Heart left ventricle (tissue), 16 donors: ENCODE measurements around the gene ZC3H10. TPM values are rescaled to one million over a fixed set of nuclear protein-coding genes. Genes with fewer than 3 reads are reported as not detected.
A peak's percentile ranks its signal among the peaks of the same experiment; 100 is the strongest.

Source experiments
- ATAC-seq, 4 donors: fragments of 200-7000 bp; cut with Tn5 transposase; one replicate each; pipeline ENCODE4 v1.9.1; 2020 to 2022; ENCODE audit warnings: moderate library complexity in 4 of 4, mild to moderate bottlenecking in 3 of 4, moderate number of reproducible peaks in 1 of 4
- DNase-seq, 5 donors: peaks; one replicate each; pipeline ENCODE4 v3.0.0-alpha.2; 2020
- H3K27ac ChIP-seq, 12 donors: fragments of 200-600 bp; sonication (generic) in 4 of 12; one replicate each; pipeline versions ENCODE4 v1.5.0 to v1.8.0; 2016 to 2022; ENCODE audit warnings: mild to moderate bottlenecking in 2 of 12
- H3K27me3 ChIP-seq, 9 donors: fragments of 200-600 bp; sonication (generic) in 2 of 9; one replicate each; pipeline versions ENCODE4 v1.5.1 to v1.8.0; 2016 to 2022; ENCODE audit warnings: mild to moderate bottlenecking in 3 of 9
- H3K36me3 ChIP-seq, 9 donors: fragments of 200-600 bp; sonication (generic) in 2 of 9; one replicate each; pipeline versions ENCODE4 v1.5.0 to v1.8.0; 2018 to 2022; ENCODE audit warnings: mild to moderate bottlenecking in 2 of 9
- H3K4me1 ChIP-seq, 12 donors: fragments of 200-600 bp; sonication (generic) in 4 of 12; one replicate each; pipeline versions ENCODE4 v1.5.0 to v1.8.0; 2016 to 2022; ENCODE audit warnings: mild to moderate bottlenecking in 3 of 12
- H3K4me3 ChIP-seq, 12 donors: fragments of 200-600 bp; sonication (generic) in 4 of 12; one replicate each; pipeline versions ENCODE4 v1.5.0 to v1.8.0; 2017 to 2022; ENCODE audit warnings: mild to moderate bottlenecking in 9 of 12, moderate library complexity in 4 of 12
- H3K9me3 ChIP-seq, 12 donors: fragments of 200-600 bp; sonication (generic) in 4 of 12; one replicate each; pipeline versions ENCODE4 v1.5.0 to v1.8.0; 2016 to 2022; ENCODE audit warnings: mild to moderate bottlenecking in 1 of 12
- POLR2A ChIP-seq, 2 donors: fragments of 450-650 bp; IDR thresholded peaks; one replicate each; pipeline ENCODE4 v1.6.1; 2017; ENCODE audit warnings: antibody characterized with exemption in 2 of 2, mild to moderate bottlenecking in 2 of 2, moderate library complexity in 2 of 2
- WGBS, 4 donors: extraction: QIAGEN DNeasy Blood & Tissue Kit in 2 of 4; methylation state at CpG; one replicate each; pipeline versions ENCODE4 v1.1.5 to v1.1.7; 2013 to 2018; 5-methylcytosine and 5-hydroxymethylcytosine counted together
- intact Hi-C, 10 donors: fragments of 100-400 bp; cut with DNase I; formaldehyde crosslinking; loops; one replicate each; pipeline versions ENCODE4 v1.11.1 to v1.14.2; 2022
- polyA plus RNA-seq, 2 donors: library from polyadenylated mRNA; stranded (reverse); fragments of 200-250 nt; gene quantifications; one replicate each; pipeline ENCODE4 v1.2.3, GENCODE V29; 2013
- total RNA-seq, 9 donors: library from RNA; depleted of rRNA in 2 of 9; stranded (reverse); fragments of >200 nt in 2 of 9; fragmentation: NEBNext Ultra II Directional in 3 of 9; extraction: Animal tissue kit (Norgen Biotek cat#: 25700) in 3 of 9; gene quantifications; one replicate each; pipeline versions ENCODE4 v1.1.0 to v1.2.4, GENCODE V29; 2016 to 2023
- TF ChIP-seq, protein P1 (sequence below), 12 donors: fragments of 200-600 bp; sonication (generic) in 4 of 12; IDR thresholded peaks; one replicate each; pipeline versions ENCODE4 v1.5.0 to v1.8.0; 2018 to 2022; ENCODE audit warnings: antibody characterized with exemption in 12 of 12, mild to moderate bottlenecking in 5 of 12
- donor health status: ischemic (EF 13 %, LVEDD 7.1; RV severe dilation, severe dysfunction).
- donor health status: healthy with polysubstance abuse.
- donor health status: DM: no; HTN: yes; CAD: no.
- donor health status: DM: no; HTN: no; CAD: no.
- donor health status: ischemic (EF 25% LVEDD 6.9; RV normal size, moderate dysfunction).
- donor health status: ischemic (EF 25% LVEDD 5.7; RV mildly dilated, moderate dysfunction).
- donor health status: healthy.
- donor health status: DM: yes; HTN: yes; CAD: no.
- donor health status: ischemic (EF 35%, LVEDD 5.7; RV mildly dilated, moderate dysfunction).
- donor health status: nonischemic (EF 11% LVEDD 7.7; RV severe dilation, severe dysfunction).
- donor health status: DM: yes; HTN: yes; CAD: no.
- donor health status: PGD.
- donor health status: ischemic (EF 29% LVEDD 5.4; RV normal size, mild dysfunction).
- donor health status: nonischemic (EF 23%, LVEDD 6.1; RV moderate dilation, normal function).

Gene ZC3H10
- total and polyA plus RNA-seq, 11 donors = 2.7 to 6.4 (median 4.3) TPM

- intact Hi-C loops = no loop called here
- ATAC-seq = no peak
- Histone ChIP-seq H3K4me3 (peak overlapping the region in 10 of 12 donors; percentile 35 to 67 (median 54)), H3K4me1 (peaks cover 0 to 26% (median 16%) of the 10 kb centered on the region in 12 donors), H3K9me3 (no peaks in the 10 kb centered on the region), H3K36me3 (no peaks in the 10 kb centered on the region), H3K27me3 (peaks cover 0 to 17% (median 10%) of the 10 kb centered on the region in 9 donors), H3K27ac (peak overlapping the region in 1 of 12 donors; percentile 47)
- 32 to 46% (median 39%) methylated on average over 16 to 20 of the region's 20 CpGs for WGBS, 4 donors
- no peak for TF ChIP-seq POLR2A (IDR thresholded peaks at IDR 0.05)
- TF ChIP-seq, protein P1, sequence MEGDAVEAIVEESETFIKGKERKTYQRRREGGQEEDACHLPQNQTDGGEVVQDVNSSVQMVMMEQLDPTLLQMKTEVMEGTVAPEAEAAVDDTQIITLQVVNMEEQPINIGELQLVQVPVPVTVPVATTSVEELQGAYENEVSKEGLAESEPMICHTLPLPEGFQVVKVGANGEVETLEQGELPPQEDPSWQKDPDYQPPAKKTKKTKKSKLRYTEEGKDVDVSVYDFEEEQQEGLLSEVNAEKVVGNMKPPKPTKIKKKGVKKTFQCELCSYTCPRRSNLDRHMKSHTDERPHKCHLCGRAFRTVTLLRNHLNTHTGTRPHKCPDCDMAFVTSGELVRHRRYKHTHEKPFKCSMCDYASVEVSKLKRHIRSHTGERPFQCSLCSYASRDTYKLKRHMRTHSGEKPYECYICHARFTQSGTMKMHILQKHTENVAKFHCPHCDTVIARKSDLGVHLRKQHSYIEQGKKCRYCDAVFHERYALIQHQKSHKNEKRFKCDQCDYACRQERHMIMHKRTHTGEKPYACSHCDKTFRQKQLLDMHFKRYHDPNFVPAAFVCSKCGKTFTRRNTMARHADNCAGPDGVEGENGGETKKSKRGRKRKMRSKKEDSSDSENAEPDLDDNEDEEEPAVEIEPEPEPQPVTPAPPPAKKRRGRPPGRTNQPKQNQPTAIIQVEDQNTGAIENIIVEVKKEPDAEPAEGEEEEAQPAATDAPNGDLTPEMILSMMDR (IDR thresholded peaks at IDR 0.05) = no peak
- DNase-seq = no peak
Measured at GRCh38 chr12:56080556-56081138, 37.4 kb upstream of the ZC3H10 start.

GRCh38 chr12:56081393-56082347 lies 36.4 kb upstream of the ZC3H10 start:
- H3K36me3 ChIP-seq = no peaks in the 10 kb centered on the region
- WGBS, 4 donors = 50 to 63% (median 58%) methylated on average over 5 to 6 of the region's 6 CpGs
- H3K4me3 ChIP-seq = peak overlapping the region in 5 of 12 donors; percentile 2 to 55 (median 54)
- intact Hi-C loops = no loop called here
- H3K4me1 ChIP-seq = peaks cover 0 to 29% (median 16%) of the 10 kb centered on the region in 12 donors
- DNase-seq = no peak
- TF ChIP-seq, protein P1 (IDR thresholded peaks at IDR 0.05) = no peak
- no peak for TF ChIP-seq POLR2A (IDR thresholded peaks at IDR 0.05)
- H3K27me3 ChIP-seq = peaks cover 0 to 17% (median 10%) of the 10 kb centered on the region in 9 donors
- ATAC-seq = no peak
- no peaks in the 10 kb centered on the region for H3K9me3 ChIP-seq
- peak overlapping the region in 1 of 12 donors; percentile 47 for H3K27ac ChIP-seq

- intact Hi-C loops = no loop called here
- H3K9me3 ChIP-seq = no peaks in the 10 kb centered on the region
- H3K27me3 ChIP-seq = peaks cover 0 to 17% (median 10%) of the 10 kb centered on the region in 9 donors
- no peaks in the 10 kb centered on the region for H3K36me3 ChIP-seq
- DNase-seq (no peak), ATAC-seq (no peak)
- TF ChIP-seq, protein P1 (IDR thresholded peaks at IDR 0.05) = no peak
- TF ChIP-seq POLR2A (IDR thresholded peaks at IDR 0.05) = no peak
- 49 to 100% (median 82%) methylated on average over 1 to 2 of the region's 2 CpGs for WGBS, 4 donors
- H3K27ac ChIP-seq = no peak overlapping the region
- H3K4me1 ChIP-seq = peaks cover 0 to 34% (median 16%) of the 10 kb centered on the region in 12 donors
- no peak overlapping the region for H3K4me3 ChIP-seq
Measured at GRCh38 chr12:56082382-56082781, 35.7 kb upstream of the ZC3H10 start.

- H3K36me3 ChIP-seq = no peaks in the 10 kb centered on the region
- 57 to 68% (median 64%) methylated on average over 3 of the region's 3 CpGs for WGBS, 4 donors
- intact Hi-C loops = no loop called here
- peaks cover 0 to 17% (median 10%) of the 10 kb centered on the region in 9 donors for H3K27me3 ChIP-seq
- TF ChIP-seq, protein P1 (IDR thresholded peaks at IDR 0.05) = no peak
- ATAC-seq = no peak
- no peak for DNase-seq
- H3K4me3 ChIP-seq = no peak overlapping the region
- peaks cover 0 to 39% (median 16%) of the 10 kb centered on the region in 12 donors for H3K4me1 ChIP-seq
- no peaks in the 10 kb centered on the region for H3K9me3 ChIP-seq
- no peak overlapping the region for H3K27ac ChIP-seq
Measured at GRCh38 chr12:56082967-56083366, 35.1 kb upstream of the ZC3H10 start.
